Peyer's patch (tissue), 4 donors: Measurements from ENCODE around the gene LRRIQ1. TPM values are rescaled to one million over a fixed set of nuclear protein-coding genes. Genes with fewer than 3 reads are reported as not detected.

ENCODE experiments used
- DNase-seq, 3 donors: peaks; one replicate each; pipeline ENCODE4 v3.0.0-alpha.2; 2017 to 2019
- H3K27ac ChIP-seq, 4 donors: fragments of 200-600 bp; sonication (generic); one replicate each; pipeline ENCODE4 v1.5.1; 2016 to 2019
- H3K27me3 ChIP-seq, 2 donors: fragments of 200-600 bp; sonication (generic); one replicate each; pipeline ENCODE4 v1.5.1; 2019
- H3K36me3 ChIP-seq, 3 donors: fragments of 200-600 bp; sonication (generic); one replicate each; pipeline ENCODE4 v1.5.1; 2016 to 2019
- H3K4me1 ChIP-seq, 4 donors: fragments of 200-600 bp; sonication (generic); one replicate each; pipeline ENCODE4 v1.5.1; 2016 to 2019
- H3K4me3 ChIP-seq, 4 donors: fragments of 200-600 bp; sonication (generic); 1 replicate in 3 of 4; 2 replicates in 1 of 4; pipeline ENCODE4 v1.5.1; 2016 to 2019; ENCODE audit warnings: mild to moderate bottlenecking in 1 of 4
- H3K9me3 ChIP-seq, 4 donors: fragments of 200-600 bp; sonication (generic); one replicate each; pipeline ENCODE4 v1.5.1; 2016 to 2019; ENCODE audit warnings: mild to moderate bottlenecking in 1 of 4
- POLR2A ChIP-seq, 2 donors: fragments of 450-650 bp; IDR thresholded peaks; one replicate each; pipeline ENCODE4 v1.5.1; 2017; ENCODE audit warnings: antibody characterized with exemption in 2 of 2, mild to moderate bottlenecking in 2 of 2, moderate library complexity in 2 of 2
- total RNA-seq, 4 donors: library from RNA; depleted of rRNA; stranded (reverse); fragments of >200 nt; gene quantifications; one replicate each; pipeline ENCODE4 v1.1.0, GENCODE V29; 2016
- TF ChIP-seq, protein P1 (sequence below), 6 experiments: fragments of 450-650 bp in 4 of 6; fragments of 200-600 bp in 2 of 6; sonication (generic) in 1 of 6; IDR thresholded peaks; one replicate each; pipeline ENCODE4 v1.5.1; 2017 to 2019; ENCODE audit warnings: antibody characterized with exemption in 6 of 6, mild to moderate bottlenecking in 3 of 6, moderate library complexity in 1 of 6

Gene LRRIQ1
- total RNA-seq, 4 donors from 2014 or later = not detected

DNA sequence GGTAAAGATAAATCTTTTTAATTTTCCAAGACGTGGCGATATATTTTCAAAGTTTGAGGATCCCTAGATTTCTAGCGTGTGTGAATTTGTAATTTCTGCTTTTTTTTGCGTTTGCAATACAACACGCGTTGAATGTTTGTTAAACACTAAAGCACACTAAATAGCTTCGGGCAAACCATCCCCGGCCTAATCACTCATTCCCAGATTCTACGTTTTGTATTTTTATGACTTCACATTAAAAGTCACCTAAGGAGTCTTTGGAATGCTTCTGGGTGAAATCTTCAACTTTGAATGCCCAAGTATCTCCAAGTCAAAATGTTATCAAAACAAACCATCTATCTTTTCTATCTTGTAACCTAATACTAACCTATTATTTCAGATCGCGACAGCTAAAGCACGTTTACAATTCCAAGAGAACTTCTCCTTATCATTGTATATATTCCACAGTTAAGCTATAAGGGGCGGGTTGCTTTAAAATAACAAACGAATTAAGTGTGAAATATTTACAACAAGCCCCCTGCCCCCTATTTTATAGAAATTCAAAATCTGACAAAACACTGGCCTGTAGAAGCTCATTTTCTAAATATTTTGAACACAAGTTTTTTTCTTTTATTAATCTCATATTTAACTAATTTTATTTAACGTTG lies 245.0 kb downstream of the LRRIQ1 start:
- H3K27me3 ChIP-seq = peaks cover 0 to 22% of the 10 kb centered on the region in 2 donors
- peaks cover 0 to 13% (median 0%) of the 10 kb centered on the region in 4 donors for H3K4me1 ChIP-seq
- H3K9me3 ChIP-seq = peaks cover 0 to 5% (median 0%) of the 10 kb centered on the region in 4 donors
- H3K36me3 ChIP-seq = no peaks in the 10 kb centered on the region
- TF ChIP-seq, protein P1, sequence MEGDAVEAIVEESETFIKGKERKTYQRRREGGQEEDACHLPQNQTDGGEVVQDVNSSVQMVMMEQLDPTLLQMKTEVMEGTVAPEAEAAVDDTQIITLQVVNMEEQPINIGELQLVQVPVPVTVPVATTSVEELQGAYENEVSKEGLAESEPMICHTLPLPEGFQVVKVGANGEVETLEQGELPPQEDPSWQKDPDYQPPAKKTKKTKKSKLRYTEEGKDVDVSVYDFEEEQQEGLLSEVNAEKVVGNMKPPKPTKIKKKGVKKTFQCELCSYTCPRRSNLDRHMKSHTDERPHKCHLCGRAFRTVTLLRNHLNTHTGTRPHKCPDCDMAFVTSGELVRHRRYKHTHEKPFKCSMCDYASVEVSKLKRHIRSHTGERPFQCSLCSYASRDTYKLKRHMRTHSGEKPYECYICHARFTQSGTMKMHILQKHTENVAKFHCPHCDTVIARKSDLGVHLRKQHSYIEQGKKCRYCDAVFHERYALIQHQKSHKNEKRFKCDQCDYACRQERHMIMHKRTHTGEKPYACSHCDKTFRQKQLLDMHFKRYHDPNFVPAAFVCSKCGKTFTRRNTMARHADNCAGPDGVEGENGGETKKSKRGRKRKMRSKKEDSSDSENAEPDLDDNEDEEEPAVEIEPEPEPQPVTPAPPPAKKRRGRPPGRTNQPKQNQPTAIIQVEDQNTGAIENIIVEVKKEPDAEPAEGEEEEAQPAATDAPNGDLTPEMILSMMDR (IDR thresholded peaks at IDR 0.05) = no peak
- no peak for TF ChIP-seq POLR2A (IDR thresholded peaks at IDR 0.05)
- peak overlapping the region in 2 of 4 donors; percentile 34 to 54 for H3K4me3 ChIP-seq
- DNase-seq = no peak
- no peak overlapping the region for H3K27ac ChIP-seq

DNA sequence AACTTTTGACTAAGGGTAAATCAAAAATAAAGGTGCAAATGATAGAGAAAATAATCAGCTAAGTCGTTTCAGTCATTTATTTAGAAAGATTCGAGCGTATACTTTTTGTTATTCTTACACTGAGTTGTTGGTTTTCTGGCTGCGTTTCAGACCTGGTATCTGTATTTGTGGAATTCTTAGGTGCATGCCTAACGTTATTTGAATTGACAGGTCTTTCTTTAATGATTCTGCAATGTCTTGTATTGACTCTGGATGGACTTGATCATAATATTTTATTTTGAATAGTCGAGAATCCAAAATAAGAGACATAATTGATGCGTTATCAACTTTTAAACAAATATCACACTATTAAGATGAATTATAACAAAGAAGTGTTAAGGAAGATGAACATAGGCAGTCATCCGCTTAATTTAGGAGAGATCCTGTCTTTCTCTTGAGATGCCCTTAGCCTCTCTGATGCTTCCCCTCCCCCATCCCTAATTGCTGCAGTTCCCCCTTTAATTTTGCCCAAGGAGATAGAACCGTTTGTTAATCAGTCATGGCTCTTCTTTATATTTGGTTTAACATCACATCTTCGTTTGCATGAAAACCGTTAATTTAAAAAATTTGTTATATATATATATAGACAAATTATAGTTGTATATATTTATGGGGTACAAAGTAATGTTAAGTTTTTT lies 245.6 kb downstream of the LRRIQ1 start:
- Histone ChIP-seq H3K27me3 (peaks cover 0 to 22% of the 10 kb centered on the region in 2 donors), H3K9me3 (peaks cover 0 to 5% (median 0%) of the 10 kb centered on the region in 4 donors), H3K4me3 (no peak overlapping the region), H3K27ac (no peak overlapping the region), H3K4me1 (peaks cover 0 to 13% (median 0%) of the 10 kb centered on the region in 4 donors), H3K36me3 (no peaks in the 10 kb centered on the region)
- no peak for DNase-seq
- TF ChIP-seq POLR2A (IDR thresholded peaks at IDR 0.05) = no peak
- TF ChIP-seq, protein P1 (IDR thresholded peaks at IDR 0.05) = no peak

DNA sequence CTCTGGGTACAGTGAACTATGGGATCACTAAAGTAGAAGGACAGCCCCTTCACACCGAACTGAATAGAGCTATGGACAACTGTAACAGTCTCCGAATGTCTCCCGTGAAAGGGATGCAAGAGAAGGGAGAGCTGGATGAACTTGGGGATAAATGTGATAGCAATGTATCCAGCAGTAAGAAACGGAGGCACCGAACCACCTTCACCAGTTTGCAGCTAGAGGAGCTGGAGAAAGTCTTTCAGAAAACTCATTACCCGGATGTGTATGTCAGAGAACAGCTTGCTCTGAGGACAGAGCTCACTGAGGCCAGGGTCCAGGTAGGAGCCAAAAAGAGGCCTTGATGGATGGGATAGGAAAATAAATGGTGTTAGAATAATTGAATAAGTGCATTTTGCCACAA lies 247.4 kb downstream of the LRRIQ1 start:
- peaks cover 0 to 13% (median 0%) of the 10 kb centered on the region in 4 donors for H3K4me1 ChIP-seq
- no peak for DNase-seq
- no peak overlapping the region for H3K4me3 ChIP-seq
- no peak overlapping the region for H3K27ac ChIP-seq
- H3K9me3 ChIP-seq = peaks cover 0 to 5% (median 0%) of the 10 kb centered on the region in 4 donors
- TF ChIP-seq, protein P1 (IDR thresholded peaks at IDR 0.05) = no peak
- TF ChIP-seq POLR2A (IDR thresholded peaks at IDR 0.05) = no peak
- H3K27me3 ChIP-seq = peaks cover 0 to 22% of the 10 kb centered on the region in 2 donors
- H3K36me3 ChIP-seq = no peaks in the 10 kb centered on the region

Other genes with a start within 250 kb of the LRRIQ1 start
- 1 to 10 TPM in 1 of 4 donors, under 1 TPM in 1, not detected in 2; 0.80 to 1.4 TPM for gene SLC6A15, start 123.6 kb upstream of the LRRIQ1 start, total RNA-seq
- not detected for gene TSPAN19, start 74 bp upstream of the LRRIQ1 start, total RNA-seq
- not detected for gene ALX1, start 243.9 kb downstream of the LRRIQ1 start, total RNA-seq